ENCODE data around the gene PRRT3. TPM values are rescaled to one million over a fixed set of nuclear protein-coding genes. Genes with fewer than 3 reads are reported as not detected.
A peak's percentile ranks its signal among the peaks of the same experiment; 100 is the strongest.

The PRRT3 gene
- total and polyA plus RNA-seq, 9 of the 15 experiments (the other 6 are each of a cell fraction or from before 2014, with no cell fraction given): 0.06 to 1.9 (median 1.2) TPM

- TF ChIP-seq ZBTB40 (IDR thresholded peaks at IDR 0.05): peak; percentile 60
- 0 out of 2 replicates have a peak, but pooled peaks have one; percentile 2 for TF ChIP-seq ZBTB40 (CRISPR knock-in tag; IDR thresholded peaks at IDR 0.05)
- no peak for TF ChIP-seq CTCF (IDR thresholded peaks at IDR 0.05 in 2 of 3, conservative IDR thresholded peaks at IDR 0.05 in 1 of 3; ENCODE audit: insufficient read depth in 2 of 3, low read depth in 1 of 3, low read length in 3 of 3)
- peak; percentile 79 to 83 for TF ChIP-seq NRF1 (conservative IDR thresholded peaks at IDR 0.05 in 1 of 2, IDR thresholded peaks at IDR 0.05 in 1 of 2)
- TF ChIP-seq ZZZ3 (IDR thresholded peaks at IDR 0.05): no peak
- peak; percentile 84 for TF ChIP-seq POLR2H (tag; IDR thresholded peaks at IDR 0.05; ENCODE audit: low read depth)
- peak; percentile 93 for TF ChIP-seq KDM5B (IDR thresholded peaks at IDR 0.05; ENCODE audit: insufficient replicate concordance, low read depth, low read length)
- TF ChIP-seq NFYB (IDR thresholded peaks at IDR 0.05; ENCODE audit: extremely low read depth, insufficient read length): peak; percentile 71
- peak; percentile 69 for TF ChIP-seq NR2C2 (CRISPR knock-in tag; IDR thresholded peaks at IDR 0.05)
- TF ChIP-seq NR2C2 (tag; IDR thresholded peaks at IDR 0.05): no peak
- TF ChIP-seq TAF7 (tag; IDR thresholded peaks at IDR 0.05): peak; percentile 65; the same call in 1 of the 2 replicates
- 0 out of 2 replicates have a peak, but pooled peaks have one; percentile 71 for TF ChIP-seq ERF (CRISPR knock-in tag; IDR thresholded peaks at IDR 0.05)
- TF ChIP-seq GABPA (tag; conservative IDR thresholded peaks at IDR 0.05; ENCODE audit: low read depth): peak; percentile 76
- TF ChIP-seq EGR1 (conservative IDR thresholded peaks at IDR 0.05): peak; percentile 56; the same call in 1 of the 2 replicates
- 0 out of 2 replicates have a peak, but pooled peaks have one; percentile 28 for TF ChIP-seq HIVEP1 (CRISPR knock-in tag; IDR thresholded peaks at IDR 0.05)
Measured at GRCh38 chr3:9933561-9934234, 18.5 kb downstream of the PRRT3 start, which contains the start of gene CRELD1 (continued).

Measured in K562 (cell line).